Measurements from ENCODE around the gene KMT5C.

KMT5C gene

GRCh38 chr19:55355213-55355821 lies 15.6 kb downstream of the KMT5C start:
- Histone ChIP-seq H3K9me3 (ENCODE audit: insufficient read depth, low read length) (no peaks in the 10 kb centered on the region), H3K27me3 (ENCODE audit: low read depth, low read length) (peaks cover 5% of the 10 kb centered on the region; the same call in 1 of the 2 replicates), H3K36me3 (replicated peaks; ENCODE audit: low read depth, low read length) (no peaks in the 10 kb centered on the region), H3K4me1 (ENCODE audit: low read length) (no peaks in the 10 kb centered on the region), H3K4me2 (ENCODE audit: low read length) (no peak overlapping the region), H2AFZ (ENCODE audit: low read depth, low read length) (no peak overlapping the region), H3K27ac (ENCODE audit: low read length) (no peak overlapping the region), H3K4me3 (ENCODE audit: low read length) (no peak overlapping the region), H3K79me2 (ENCODE audit: low read length) (no peaks in the 10 kb centered on the region), H4K20me1 (ENCODE audit: insufficient read depth, low read length) (no peaks in the 10 kb centered on the region), H3K9ac (ENCODE audit: low read length) (no peak overlapping the region)
- TF ChIP-seq CTCF (IDR thresholded peaks at IDR 0.05; ENCODE audit: low read depth, low read length) (no peak), EZH2phosphoT487 (IDR thresholded peaks at IDR 0.05; ENCODE audit: low read depth) (no peak)

- Histone ChIP-seq H3K4me2 (ENCODE audit: low read length) (no peak overlapping the region), H3K36me3 (replicated peaks; ENCODE audit: low read depth, low read length) (no peaks in the 10 kb centered on the region), H2AFZ (ENCODE audit: low read depth, low read length) (no peak overlapping the region), H3K9me3 (ENCODE audit: insufficient read depth, low read length) (no peaks in the 10 kb centered on the region), H4K20me1 (ENCODE audit: insufficient read depth, low read length) (no peaks in the 10 kb centered on the region), H3K27ac (ENCODE audit: low read length) (no peak overlapping the region), H3K27me3 (ENCODE audit: low read depth, low read length) (peaks cover 5% of the 10 kb centered on the region; the same call in 1 of the 2 replicates), H3K4me1 (ENCODE audit: low read length) (no peaks in the 10 kb centered on the region), H3K4me3 (ENCODE audit: low read length) (no peak overlapping the region), H3K9ac (ENCODE audit: low read length) (no peak overlapping the region), H3K79me2 (ENCODE audit: low read length) (no peaks in the 10 kb centered on the region)
- no peak for TF ChIP-seq CTCF (IDR thresholded peaks at IDR 0.05; ENCODE audit: low read depth, low read length)
- no peak for TF ChIP-seq EZH2phosphoT487 (IDR thresholded peaks at IDR 0.05; ENCODE audit: low read depth)
Observed at GRCh38 chr19:55358493-55358892, 18.8 kb downstream of the KMT5C start.

GRCh38 chr19:55358943-55359908 lies 19.6 kb downstream of the KMT5C start:
- Histone ChIP-seq H4K20me1 (ENCODE audit: insufficient read depth, low read length) (no peaks in the 10 kb centered on the region), H3K9me3 (ENCODE audit: insufficient read depth, low read length) (no peaks in the 10 kb centered on the region), H3K27me3 (ENCODE audit: low read depth, low read length) (peaks cover 5% of the 10 kb centered on the region; the same call in 1 of the 2 replicates), H3K4me3 (ENCODE audit: low read length) (no peak overlapping the region), H3K79me2 (ENCODE audit: low read length) (no peaks in the 10 kb centered on the region), H3K4me1 (ENCODE audit: low read length) (no peaks in the 10 kb centered on the region), H2AFZ (ENCODE audit: low read depth, low read length) (no peak overlapping the region), H3K27ac (ENCODE audit: low read length) (no peak overlapping the region), H3K36me3 (replicated peaks; ENCODE audit: low read depth, low read length) (no peaks in the 10 kb centered on the region), H3K9ac (ENCODE audit: low read length) (no peak overlapping the region), H3K4me2 (ENCODE audit: low read length) (no peak overlapping the region)
- no peak for TF ChIP-seq CTCF (IDR thresholded peaks at IDR 0.05; ENCODE audit: low read depth, low read length)
- no peak for TF ChIP-seq EZH2phosphoT487 (IDR thresholded peaks at IDR 0.05; ENCODE audit: low read depth)

GRCh38 chr19:55360902-55361301 lies 21.2 kb downstream of the KMT5C start:
- H3K4me3 ChIP-seq (ENCODE audit: low read length), result no peak overlapping the region
- TF ChIP-seq CTCF (IDR thresholded peaks at IDR 0.05; ENCODE audit: low read depth, low read length) (no peak), EZH2phosphoT487 (IDR thresholded peaks at IDR 0.05; ENCODE audit: low read depth) (no peak)
- no peak overlapping the region for H3K4me2 ChIP-seq (ENCODE audit: low read length)
- H3K9me3 ChIP-seq (ENCODE audit: insufficient read depth, low read length), result no peaks in the 10 kb centered on the region
- no peaks in the 10 kb centered on the region for H4K20me1 ChIP-seq (ENCODE audit: insufficient read depth, low read length)
- H3K36me3 ChIP-seq (replicated peaks; ENCODE audit: low read depth, low read length), result no peaks in the 10 kb centered on the region
- no peak overlapping the region for H2AFZ ChIP-seq (ENCODE audit: low read depth, low read length)
- H3K9ac ChIP-seq (ENCODE audit: low read length), result no peak overlapping the region
- H3K4me1 ChIP-seq (ENCODE audit: low read length), result no peaks in the 10 kb centered on the region
- H3K27me3 ChIP-seq (ENCODE audit: low read depth, low read length), result peaks cover 5% of the 10 kb centered on the region; the same call in 1 of the 2 replicates
- no peaks in the 10 kb centered on the region for H3K79me2 ChIP-seq (ENCODE audit: low read length)
- no peak overlapping the region for H3K27ac ChIP-seq (ENCODE audit: low read length)

Measured in OCI-LY3 (cell line).